GM12878 (cell line): ENCODE data around the gene OPCML. TPM values are rescaled to one million over a fixed set of nuclear protein-coding genes. Genes with fewer than 3 reads are reported as not detected.

Experiments used
- ATAC-seq: fragments of 200-7000 bp; cut with Tn5 transposase; 3 replicates; pipeline ENCODE4 v1.9.1; 2020; ENCODE audit warnings: mild to moderate bottlenecking, moderate library complexity
- BruUV-seq: library from RNA; stranded (reverse); fragments of 400-500 nt; replicated peaks from 2 replicates; lab custom pipeline; 2021; lab: Mats Ljungman, UMichigan
- CTCF ChIA-PET: fragments of 300-600 bp; sonication (Branson Sonifier 250); formaldehyde crosslinking; extraction: SDS; loops from one replicate; lab custom pipeline; 2021; ENCODE audit warnings: inconsistent platforms; lab: Yijun Ruan, JAX
- POLR2A ChIA-PET: fragments of 350-600 bp; formaldehyde crosslinking; extraction: SDS; loops from one replicate; lab custom pipeline; 2021; ENCODE audit warnings: inconsistent platforms; lab: Charles Lee
- RAD21 ChIA-PET: fragments of 300-600 bp; sonication (Branson Sonifier 250); formaldehyde crosslinking; loops from one replicate; lab custom pipeline; 2023; ENCODE audit warnings: antibody characterized with exemption; ENCODE audit not compliant: unreplicated experiment; lab: Charles Lee
- SMC1A ChIA-PET: fragments of 300-600 bp; sonication (Branson Sonifier 250); formaldehyde crosslinking; loops from one replicate; lab custom pipeline; 2023; ENCODE audit not compliant: unreplicated experiment, uncharacterized antibody; lab: Charles Lee
- DNase-seq: peaks from one replicate; pipeline ENCODE4 v3.0.0-alpha.2; 2011; ENCODE audit warnings: low read depth, low spot score
- FAIRE-seq: peaks from 3 replicates; lab custom pipeline; 2011; peaks lifted over from hg19 to GRCh38; lab: Jason Lieb, UNC
- H2AFZ ChIP-seq: 2 replicates; pipeline ENCODE4 v1.6.0; 2011; ENCODE audit warnings: low read depth, low read length, control low read depth; ENCODE audit not compliant: control insufficient read depth
- H3K27ac ChIP-seq: 2 replicates; pipeline ENCODE4 v1.5.1; 2011; ENCODE audit warnings: control low read depth; ENCODE audit not compliant: control insufficient read depth, insufficient read depth
- H3K27me3 ChIP-seq, 2 experiments: replicated peaks in 1 of 2; 2 replicates each; pipeline versions ENCODE4 v1.6.0 to v1.6.1; 2011; ENCODE audit warnings: low read length in 1 of 2; ENCODE audit not compliant: control insufficient read depth in 2 of 2, insufficient read depth in 2 of 2
- H3K36me3 ChIP-seq, 2 experiments: 2 replicates each; pipeline ENCODE4 v1.5.1; 2011; ENCODE audit warnings: low read length in 1 of 2; ENCODE audit not compliant: control insufficient read depth in 2 of 2, insufficient read depth in 2 of 2
- H3K4me1 ChIP-seq: 2 replicates; pipeline ENCODE4 v1.6.1; 2011; ENCODE audit warnings: mild to moderate bottlenecking, low read length, moderate library complexity, mixed read lengths; ENCODE audit not compliant: control insufficient read depth, insufficient read depth
- H3K4me2 ChIP-seq: 2 replicates; pipeline ENCODE4 v1.6.0; 2011; ENCODE audit warnings: control low read depth; ENCODE audit not compliant: control insufficient read depth, insufficient read depth
- H3K4me3 ChIP-seq: fragments of 200-600 bp; sonication (generic); 2 replicates; pipeline ENCODE4 v1.5.1; 2016
- H3K79me2 ChIP-seq: 2 replicates; pipeline ENCODE4 v1.6.0; 2011; ENCODE audit warnings: low read length; ENCODE audit not compliant: control insufficient read depth, insufficient read depth
- H3K9ac ChIP-seq: 2 replicates; pipeline ENCODE4 v1.8.0; 2011; ENCODE audit warnings: low read length, control low read depth, mixed read lengths; ENCODE audit not compliant: control insufficient read depth, insufficient read depth
- H3K9me3 ChIP-seq: replicated peaks from 3 replicates; pipeline ENCODE4 v1.5.1; 2011; ENCODE audit warnings: mild to moderate bottlenecking, low read length; ENCODE audit not compliant: control insufficient read depth, insufficient read depth
- H4K20me1 ChIP-seq: 2 replicates; pipeline ENCODE4 v1.6.0; 2011; ENCODE audit not compliant: control insufficient read depth, insufficient read depth
- BACH1 ChIP-seq: fragments of 450-650 bp; IDR thresholded peaks from 2 replicates; pipeline ENCODE4 v1.6.1; 2017; ENCODE audit warnings: mild to moderate bottlenecking, borderline replicate concordance
- CHD2 ChIP-seq: IDR thresholded peaks from 2 replicates; pipeline ENCODE4 v1.6.1; 2011; ENCODE audit warnings: low read depth, low read length, improper control_type of control experiment, borderline replicate concordance
- DPF2 ChIP-seq: fragments of 450-650 bp; IDR thresholded peaks from 2 replicates; pipeline ENCODE4 v1.6.1; 2017; ENCODE audit warnings: mild to moderate bottlenecking
- ELK1 ChIP-seq: IDR thresholded peaks from 2 replicates; pipeline ENCODE4 v1.6.1; 2012; ENCODE audit warnings: low read depth, low read length, improper control_type of control experiment
- GABPA ChIP-seq: IDR thresholded peaks from 2 replicates; pipeline ENCODE4 v1.6.1; 2014; ENCODE audit warnings: antibody characterized with exemption, low read depth, mild to moderate bottlenecking, inconsistent platforms
- IRF4 ChIP-seq: IDR thresholded peaks from 2 replicates; pipeline ENCODE4 v1.6.1; 2011; ENCODE audit warnings: low read depth, low read length
- STAT1 ChIP-seq: fragments of 450-650 bp; conservative IDR thresholded peaks from 2 replicates; pipeline ENCODE4 v1.6.1; 2014; ENCODE audit warnings: antibody characterized with exemption, mild to moderate bottlenecking
- ZNF217 ChIP-seq: fragments of 450-650 bp; IDR thresholded peaks from 2 replicates; pipeline ENCODE4 v1.6.1; 2017; ENCODE audit warnings: antibody characterized with exemption, mild to moderate bottlenecking
- ZSCAN29 ChIP-seq: fragments of 450-650 bp; IDR thresholded peaks from 2 replicates; pipeline ENCODE4 v1.6.1; 2017; ENCODE audit warnings: mild to moderate bottlenecking, moderate library complexity
- ZZZ3 ChIP-seq: IDR thresholded peaks from 2 replicates; pipeline ENCODE4 v1.6.1; 2011; ENCODE audit warnings: low read depth; ENCODE audit not compliant: control insufficient read depth, insufficient read length
- WGBS: methylation state at CpG from one replicate; pipeline ENCODE4 v1.1.6; 2016; ENCODE audit warnings: low lambda C conversion rate; ENCODE audit not compliant: insufficient replicate concordance, insufficient coverage; ENCODE audit errors: missing lambda C conversion rate; 5-methylcytosine and 5-hydroxymethylcytosine counted together
- in situ Hi-C: fragments of 300-500 bp; cut with MboI; formaldehyde crosslinking; loops from 9 replicates; pipeline ENCODE4 v1.14.3; 2018; ENCODE audit warnings: mixed read lengths
- intact Hi-C: fragments of 100-400 bp; cut with micrococcal nuclease; formaldehyde crosslinking; loops from one replicate; pipeline ENCODE4 v1.14.2; 2022; ENCODE audit not compliant: unreplicated experiment
- polyA plus RNA-seq, 11 experiments: library from polyadenylated mRNA; depleted of rRNA in 4 of 11; unstranded in 6 of 11; stranded (reverse) in 5 of 11; fragments of >200 nt; fragmentation: Nextera tagmentation in 4 of 11; fragmentation: Illumina TruSeq in 1 of 11; extraction: Ambion mirVana in 4 of 11; extraction: Trizol in 1 of 11; gene quantifications; 1 replicate in 1 of 11; 2 replicates in 10 of 11; pipeline versions ENCODE4 v1.2.1 to v1.2.3, GENCODE V29; 2011 to 2016; ENCODE audit warnings: inconsistent platforms in 2 of 11, missing spikeins in 2 of 11, low read depth in 1 of 11
- total RNA-seq, 4 experiments: library from RNA; depleted of rRNA in 3 of 4; stranded (reverse); fragments of >200 nt in 3 of 4; fragmentation: Illumina TruSeq in 1 of 4; extraction: Trizol in 1 of 4; gene quantifications; 2 replicates each; pipeline versions ENCODE4 v1.2.1 to v1.2.3, GENCODE V29; 2013 to 2021

Gene OPCML
- total and polyA plus RNA-seq, 10 of the 15 experiments (the other 5 are each of a cell fraction or from before 2014, with no cell fraction given): 0.84 TPM; not detected in 9

GRCh38 chr11:133506023-133506422, 26.3 kb downstream of the OPCML start (continued):
- TF ChIP-seq ELK1 (no peak), ZSCAN29 (no peak), GABPA (no peak), DPF2 (peak; percentile 60; the same call in 1 of the 2 replicates), IRF4 (peak; percentile 54; the same call in 1 of the 2 replicates), BACH1 (no peak), ZZZ3 (no peak), ZNF217 (peak; percentile 56; the same call in 1 of the 2 replicates), STAT1 (no peak)

GRCh38 chr11:133504906-133505305, 27.4 kb downstream of the OPCML start:
- Histone ChIP-seq H3K9me3 (no peaks in the 10 kb centered on the region; the same call in 2 of the 3 replicates), H3K27ac (no peak overlapping the region), H3K27me3 (peaks cover 0 to 3% of the 10 kb centered on the region in 2 experiments; a peak in 1 of 4 replicates), H4K20me1 (no peaks in the 10 kb centered on the region), H2AFZ (no peak overlapping the region), H3K4me3 (no peak overlapping the region), H3K9ac (no peak overlapping the region), H3K4me1 (peaks cover 6% of the 10 kb centered on the region), H3K36me3 (no peaks in the 10 kb centered on the region), H3K79me2 (no peaks in the 10 kb centered on the region), H3K4me2 (no peak overlapping the region)
- in situ Hi-C loops (no loop called here), intact Hi-C loops (no loop called here)
- no peak for DNase-seq
- RAD21 ChIA-PET: no interaction called here
- 41% methylated on average over 8 of the region's 8 CpGs for WGBS
- no peak for TF ChIP-seq CHD2
- no TSS peak for BruUV-seq
- no peak for ATAC-seq
- SMC1A ChIA-PET: interaction anchor here (1.1 kb wide), 1 partner anchor 10 kb away, joined by 3 read pairs; no protein-coding TSS in a partner anchor
- FAIRE-seq: no peak
- POLR2A ChIA-PET: no interaction called here
- CTCF ChIA-PET: no interaction called here
